NB4 (cell line): ENCODE measurements around the gene SSB.

Source experiments
- CTCF ChIP-seq: IDR thresholded peaks from one replicate; pipeline ENCODE4 v1.5.1; 2012; ENCODE audit warnings: low read depth, low read length
- POLR2A ChIP-seq: IDR thresholded peaks from 2 replicates; pipeline ENCODE4 v1.6.1; 2011; ENCODE audit warnings: mild to moderate bottlenecking; ENCODE audit not compliant: insufficient read length; ENCODE audit errors: extremely low read depth

- no peak for TF ChIP-seq CTCF
- peak; percentile 71 for TF ChIP-seq POLR2A
These were observed 28.8 kb downstream of the SSB start, which contains the start of gene UBR3 for GRCh38 chr2:169827272-169828140.
